ACC112 (cell line): ENCODE data around the gene ELN.

Experiments used
- H2AFZ ChIP-seq: fragments of 200-600 bp; sonication (generic); one replicate; pipeline ENCODE4 v1.6.0; 2017; ENCODE audit warnings: antibody characterized with exemption, low read length; ENCODE audit not compliant: unreplicated experiment
- H3K27ac ChIP-seq: fragments of 200-600 bp; sonication (generic); 2 replicates; pipeline ENCODE4 v1.5.1; 2014; ENCODE audit warnings: low read depth, mild to moderate bottlenecking, antibody characterized with exemption, low read length, moderate library complexity
- H3K27me3 ChIP-seq: fragments of 200-600 bp; sonication (generic); 2 replicates; pipeline ENCODE4 v1.6.1; 2014; ENCODE audit warnings: mild to moderate bottlenecking, antibody characterized with exemption, low read length, moderate library complexity, mixed read lengths; ENCODE audit not compliant: insufficient read depth
- H3K36me3 ChIP-seq: fragments of 200-600 bp; sonication (generic); 2 replicates; pipeline ENCODE4 v1.6.1; 2016; ENCODE audit warnings: mild to moderate bottlenecking, antibody characterized with exemption, low read length, moderate library complexity, mixed read lengths; ENCODE audit not compliant: insufficient read depth
- H3K4me1 ChIP-seq: fragments of 200-600 bp; sonication (generic); one replicate; pipeline ENCODE4 v1.6.1; 2016; ENCODE audit warnings: low read length, mixed read lengths; ENCODE audit not compliant: insufficient read depth, unreplicated experiment, control insufficient read depth
- H3K4me3 ChIP-seq: fragments of 200-600 bp; sonication (generic); 2 replicates; pipeline ENCODE4 v1.5.1; 2014; ENCODE audit warnings: mild to moderate bottlenecking, low read depth, low read length
- H3K79me2 ChIP-seq: fragments of 200-600 bp; sonication (generic); one replicate; pipeline ENCODE4 v1.6.0; 2016; ENCODE audit warnings: low read length; ENCODE audit not compliant: control insufficient read depth, unreplicated experiment, insufficient read depth

Gene ELN

DNA sequence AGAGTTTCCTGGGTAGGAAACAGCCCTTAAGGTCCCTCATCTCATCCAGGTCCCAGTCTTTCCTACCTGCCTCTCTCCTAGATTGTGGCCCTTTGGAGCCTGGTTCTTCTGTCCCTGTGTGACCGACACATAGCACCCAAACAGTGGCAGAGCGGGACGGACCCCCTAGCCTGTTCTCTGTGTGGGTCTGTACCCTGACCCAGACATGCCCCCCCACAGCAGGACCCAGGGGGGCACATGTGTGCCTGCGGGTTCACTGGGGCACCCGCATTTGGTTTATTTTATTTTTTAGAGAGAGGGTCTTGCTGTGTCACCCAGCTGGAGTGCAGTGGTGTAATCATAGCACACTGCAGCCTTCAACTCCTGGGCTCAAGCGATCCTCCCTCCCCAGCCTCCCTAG, 67.2 kb downstream of the ELN start:
- Histone ChIP-seq H3K27me3 (no peaks in the 10 kb centered on the region), H3K4me1 (peaks cover 37% of the 10 kb centered on the region), H3K4me3 (peak overlapping the region; percentile 58; the same call in 1 of the 2 replicates), H3K36me3 (peaks cover 16% of the 10 kb centered on the region), H3K27ac (peak overlapping the region; percentile 59), H3K79me2 (peaks cover 7% of the 10 kb centered on the region), H2AFZ (no peak overlapping the region)

DNA sequence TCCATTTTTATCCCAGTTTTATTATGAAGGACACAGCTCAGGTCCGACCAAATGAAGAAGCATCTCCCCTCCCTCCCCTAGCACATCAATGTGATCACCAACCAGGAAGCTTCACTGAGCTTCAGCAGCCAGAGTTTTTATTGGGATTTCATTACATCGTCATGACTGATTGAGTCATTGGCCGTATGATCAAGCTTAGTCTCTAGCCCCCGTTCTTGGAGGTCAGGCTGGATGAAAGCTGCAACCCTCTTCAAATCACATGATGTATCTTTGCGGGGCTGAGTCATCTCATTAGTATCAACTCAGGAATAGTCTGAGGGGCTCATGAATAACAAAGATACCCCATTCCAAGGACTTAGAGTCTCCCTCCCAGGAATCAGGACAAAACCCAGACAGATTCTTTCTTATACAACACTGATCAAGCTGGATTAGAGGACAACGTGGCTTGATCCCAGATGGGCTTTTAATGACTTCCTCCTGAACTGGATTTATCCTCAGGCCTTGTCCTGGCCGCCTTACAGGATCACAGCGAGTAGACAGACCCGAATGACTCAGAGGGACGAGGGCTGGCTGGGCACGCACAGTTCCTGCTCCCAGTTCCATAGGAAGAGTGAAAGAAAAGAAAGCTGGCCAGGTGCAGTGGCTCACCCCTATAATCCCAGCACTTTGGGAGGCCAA, 70.1 kb downstream of the ELN start:
- Histone ChIP-seq H3K36me3 (peaks cover 19% of the 10 kb centered on the region), H2AFZ (no peak overlapping the region), H3K4me3 (no peak overlapping the region), H3K27ac (peak overlapping the region; percentile 93), H3K79me2 (peaks cover 7% of the 10 kb centered on the region), H3K4me1 (peaks cover 26% of the 10 kb centered on the region), H3K27me3 (no peaks in the 10 kb centered on the region)

DNA sequence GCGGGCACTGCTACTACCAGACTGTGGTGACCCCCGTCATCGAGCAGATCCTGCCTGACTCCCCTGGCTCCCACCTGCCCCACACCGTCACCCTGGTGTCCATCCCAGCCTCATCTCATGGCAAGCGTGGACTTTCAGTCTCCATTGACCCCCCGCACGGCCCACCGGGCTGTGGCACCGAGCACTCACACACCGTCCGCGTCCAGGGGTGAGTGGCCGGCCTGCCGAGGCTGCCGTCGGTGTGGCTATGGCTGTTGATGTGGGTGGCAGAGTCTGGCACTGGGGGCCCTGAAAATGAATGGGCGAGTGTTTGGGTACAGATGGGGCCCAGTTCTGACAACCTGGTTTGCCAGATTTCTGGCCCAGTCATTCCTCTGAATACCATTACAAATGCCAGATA, 71.1 kb downstream of the ELN start:
- peaks cover 19% of the 10 kb centered on the region for H3K36me3 ChIP-seq
- peaks cover 7% of the 10 kb centered on the region for H3K79me2 ChIP-seq
- H3K4me1 ChIP-seq = peaks cover 17% of the 10 kb centered on the region
- H3K27ac ChIP-seq = peak overlapping the region; percentile 93; the same call in 1 of the 2 replicates
- H3K4me3 ChIP-seq = no peak overlapping the region
- no peaks in the 10 kb centered on the region for H3K27me3 ChIP-seq
- H2AFZ ChIP-seq = no peak overlapping the region

DNA sequence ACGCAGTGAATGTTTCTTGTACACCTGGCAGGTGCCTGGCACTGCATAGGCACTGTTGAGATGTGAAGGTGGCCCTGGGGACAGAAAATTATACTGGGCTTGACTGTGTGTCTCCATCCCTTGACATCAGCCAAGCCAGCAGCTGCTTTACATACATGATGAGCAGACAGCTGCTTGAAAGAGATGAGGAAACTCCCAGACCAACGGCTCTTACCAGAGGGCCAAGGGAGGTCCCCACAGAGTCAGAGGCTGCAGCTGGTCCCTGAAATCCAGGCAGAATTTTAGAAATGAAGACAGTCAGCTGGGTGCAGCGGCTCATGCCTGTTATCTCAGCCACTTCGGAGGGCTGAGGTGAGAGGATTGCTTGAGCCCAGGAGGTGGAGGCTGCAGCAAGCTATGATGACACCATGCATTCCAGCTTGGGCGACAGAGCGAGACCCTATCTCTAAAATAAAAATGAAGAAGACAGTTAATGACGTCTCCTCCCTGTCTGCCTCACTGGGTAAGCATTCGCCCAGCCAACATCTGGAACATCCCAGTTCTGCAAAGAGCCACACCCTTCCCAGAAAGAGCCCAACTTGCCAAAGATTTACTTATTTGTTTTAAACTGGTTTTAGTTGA, 73.2 kb downstream of the ELN start:
- Histone ChIP-seq H3K27ac (no peak overlapping the region), H2AFZ (no peak overlapping the region), H3K27me3 (no peaks in the 10 kb centered on the region), H3K4me3 (no peak overlapping the region), H3K36me3 (peaks cover 19% of the 10 kb centered on the region), H3K4me1 (peaks cover 6% of the 10 kb centered on the region), H3K79me2 (no peaks in the 10 kb centered on the region)

DNA sequence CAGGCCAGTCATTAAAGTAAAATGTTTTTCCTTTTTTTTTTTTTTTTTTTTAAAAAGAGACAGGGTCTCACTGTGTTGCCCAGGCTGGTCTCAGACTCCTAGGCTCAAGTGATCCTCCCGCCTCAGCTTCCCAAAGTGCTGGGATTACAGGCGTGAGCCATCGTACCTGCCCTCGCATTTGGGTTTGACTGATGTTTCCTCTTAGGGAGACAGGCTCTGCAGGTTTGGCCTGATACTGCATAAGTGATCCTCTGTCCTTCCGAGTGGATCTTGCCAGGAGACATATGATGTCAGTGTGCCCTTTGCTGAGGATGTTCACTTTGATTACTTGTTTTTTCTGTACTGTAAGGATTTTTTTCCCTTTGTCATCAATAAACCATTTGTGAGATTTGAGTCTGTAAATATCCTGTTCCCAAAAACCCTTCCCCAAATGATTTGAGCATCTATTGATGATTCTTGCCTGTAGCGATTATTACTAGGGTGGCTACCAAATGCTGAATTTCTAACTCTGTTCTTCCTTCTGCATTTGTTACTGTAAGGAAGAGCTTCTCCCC, 75.3 kb downstream of the ELN start:
- H3K36me3 ChIP-seq = peaks cover 7% of the 10 kb centered on the region; the same call in 1 of the 2 replicates
- H3K27ac ChIP-seq = no peak overlapping the region
- peaks cover 4% of the 10 kb centered on the region for H3K4me1 ChIP-seq
- H2AFZ ChIP-seq = no peak overlapping the region
- H3K4me3 ChIP-seq = no peak overlapping the region
- H3K27me3 ChIP-seq = no peaks in the 10 kb centered on the region
- no peaks in the 10 kb centered on the region for H3K79me2 ChIP-seq

DNA sequence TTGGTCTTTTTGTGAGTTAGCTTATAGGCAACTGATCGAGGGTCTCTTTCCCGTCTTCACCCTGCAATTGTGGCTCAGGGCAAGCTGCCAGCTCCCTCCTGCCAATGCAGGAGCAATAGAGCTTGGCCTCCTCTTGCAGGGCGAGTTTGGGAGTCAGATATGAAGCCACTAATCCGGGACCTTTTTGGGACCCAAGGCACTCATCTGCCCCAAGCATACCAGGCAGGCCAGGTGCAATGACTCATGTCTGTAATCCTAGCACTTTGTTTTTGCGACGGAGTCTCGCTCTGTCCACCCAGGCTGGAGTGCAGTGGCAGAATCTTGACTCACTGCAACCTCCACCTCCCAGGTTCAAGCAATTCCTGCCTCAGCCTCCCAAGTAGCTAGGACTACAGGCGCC, 76.7 kb downstream of the ELN start:
- H3K4me1 ChIP-seq = no peaks in the 10 kb centered on the region
- peaks cover 8% of the 10 kb centered on the region; the same call in 1 of the 2 replicates for H3K36me3 ChIP-seq
- H2AFZ ChIP-seq = no peak overlapping the region
- H3K27ac ChIP-seq = no peak overlapping the region
- no peak overlapping the region for H3K4me3 ChIP-seq
- H3K27me3 ChIP-seq = no peaks in the 10 kb centered on the region
- H3K79me2 ChIP-seq = no peaks in the 10 kb centered on the region

DNA sequence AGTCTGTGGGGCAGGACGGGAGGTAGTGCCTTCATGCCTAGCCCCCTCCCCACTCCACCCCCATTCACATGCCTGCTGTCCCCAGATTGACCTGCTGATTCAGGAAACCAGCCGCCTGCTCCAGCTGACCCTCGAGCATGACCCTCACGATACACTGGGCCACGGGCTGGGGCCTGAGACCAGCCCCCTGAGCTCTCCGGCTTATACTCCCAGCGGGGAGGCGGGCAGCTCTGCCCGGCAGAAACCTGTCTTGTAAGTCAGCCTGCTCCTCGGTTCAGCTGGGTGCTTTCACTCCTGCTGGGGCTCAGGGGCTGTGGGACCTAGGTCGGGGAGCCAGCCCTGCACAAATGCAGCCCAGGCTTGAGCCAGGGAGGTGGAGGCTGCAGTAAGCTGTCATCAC, 78.0 kb downstream of the ELN start:
- Histone ChIP-seq H3K4me3 (no peak overlapping the region), H3K36me3 (peaks cover 13% of the 10 kb centered on the region; the same call in 1 of the 2 replicates), H3K27me3 (no peaks in the 10 kb centered on the region), H3K79me2 (no peaks in the 10 kb centered on the region), H2AFZ (no peak overlapping the region), H3K4me1 (no peaks in the 10 kb centered on the region), H3K27ac (no peak overlapping the region)

DNA sequence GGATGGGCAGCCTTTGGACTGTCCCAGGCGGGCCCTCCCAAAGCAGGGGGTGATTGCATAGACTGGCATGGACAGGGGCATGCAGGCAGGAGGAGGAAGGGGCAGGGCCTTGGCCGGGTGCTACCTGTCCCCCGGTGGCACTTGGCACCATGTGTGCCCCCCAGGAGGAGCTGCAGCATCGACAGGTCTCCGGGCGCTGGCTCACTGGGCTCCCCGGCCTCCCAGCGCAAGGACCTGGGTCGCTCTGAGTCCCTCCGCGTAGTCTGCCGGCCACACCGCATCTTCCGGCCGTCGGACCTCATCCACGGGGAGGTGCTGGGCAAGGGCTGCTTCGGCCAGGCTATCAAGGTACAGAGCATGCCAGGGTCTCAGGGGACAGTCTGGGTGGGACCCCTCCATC, 78.9 kb downstream of the ELN start:
- Histone ChIP-seq H3K4me3 (no peak overlapping the region), H3K27ac (no peak overlapping the region), H2AFZ (no peak overlapping the region), H3K36me3 (peaks cover 13% of the 10 kb centered on the region; the same call in 1 of the 2 replicates), H3K4me1 (no peaks in the 10 kb centered on the region), H3K27me3 (no peaks in the 10 kb centered on the region), H3K79me2 (no peaks in the 10 kb centered on the region)

DNA sequence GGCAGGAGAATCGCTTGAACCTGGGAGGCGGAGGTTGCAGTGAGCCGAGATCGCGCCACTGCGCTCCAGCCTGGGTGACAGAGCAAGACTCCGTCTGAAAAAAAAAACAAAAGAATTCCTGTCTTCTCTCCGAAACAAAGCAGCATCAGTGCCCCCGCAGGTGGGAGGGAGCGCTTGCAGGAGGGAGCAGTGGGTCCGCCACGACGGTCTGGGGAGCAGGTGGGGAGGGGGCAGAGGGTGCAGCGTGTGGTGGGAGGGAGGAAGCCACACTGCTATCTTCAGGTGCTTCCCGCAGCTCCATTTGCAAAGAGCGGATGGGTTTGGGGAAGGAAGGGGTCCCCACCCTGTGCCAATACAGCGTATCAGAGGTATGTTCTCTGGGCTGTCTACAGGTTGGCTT, 87.4 kb downstream of the ELN start:
- H3K36me3 ChIP-seq = peaks cover 4% of the 10 kb centered on the region; the same call in 1 of the 2 replicates
- no peak overlapping the region for H2AFZ ChIP-seq
- H3K27ac ChIP-seq = no peak overlapping the region
- no peaks in the 10 kb centered on the region for H3K79me2 ChIP-seq
- H3K4me3 ChIP-seq = no peak overlapping the region
- H3K27me3 ChIP-seq = no peaks in the 10 kb centered on the region
- H3K4me1 ChIP-seq = no peaks in the 10 kb centered on the region

DNA sequence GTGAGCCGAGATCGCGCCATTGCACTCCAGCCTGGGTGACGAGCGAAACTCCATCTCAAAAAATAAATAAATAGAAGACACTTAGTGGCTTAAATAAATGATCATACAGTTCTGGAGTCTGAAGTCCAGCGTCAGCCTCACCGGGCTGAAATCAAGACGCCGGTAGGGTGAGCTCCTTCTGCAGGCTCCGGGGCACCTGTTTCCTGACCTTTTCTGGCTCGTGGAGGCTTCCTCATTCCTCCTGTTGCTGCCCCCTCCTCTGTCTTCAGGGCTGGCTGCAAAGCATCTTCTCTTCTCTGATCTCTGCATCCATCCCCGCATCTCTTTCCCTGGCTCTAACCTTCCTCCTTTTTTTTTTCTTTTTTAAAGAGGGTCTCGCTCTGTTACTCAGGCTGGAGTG, 88.4 kb downstream of the ELN start:
- Histone ChIP-seq H3K27me3 (no peaks in the 10 kb centered on the region), H3K4me3 (no peak overlapping the region), H3K4me1 (no peaks in the 10 kb centered on the region), H3K79me2 (no peaks in the 10 kb centered on the region), H2AFZ (no peak overlapping the region), H3K36me3 (peaks cover 4% of the 10 kb centered on the region; the same call in 1 of the 2 replicates), H3K27ac (no peak overlapping the region)
